Peyer's patch (tissue), 4 donors: ENCODE results near the gene COX6A2. TPM values are rescaled to one million over a fixed set of nuclear protein-coding genes. Genes with fewer than 3 reads are reported as not detected.

Experiments used
- DNase-seq, 3 donors: peaks; one replicate each; pipeline ENCODE4 v3.0.0-alpha.2; 2017 to 2019
- H3K27ac ChIP-seq, 4 donors: fragments of 200-600 bp; sonication (generic); one replicate each; pipeline ENCODE4 v1.5.1; 2016 to 2019
- H3K27me3 ChIP-seq, 2 donors: fragments of 200-600 bp; sonication (generic); one replicate each; pipeline ENCODE4 v1.5.1; 2019
- H3K36me3 ChIP-seq, 3 donors: fragments of 200-600 bp; sonication (generic); one replicate each; pipeline ENCODE4 v1.5.1; 2016 to 2019
- H3K4me1 ChIP-seq, 4 donors: fragments of 200-600 bp; sonication (generic); one replicate each; pipeline ENCODE4 v1.5.1; 2016 to 2019
- H3K4me3 ChIP-seq, 4 donors: fragments of 200-600 bp; sonication (generic); 1 replicate in 3 of 4; 2 replicates in 1 of 4; pipeline ENCODE4 v1.5.1; 2016 to 2019; ENCODE audit warnings: mild to moderate bottlenecking in 1 of 4
- H3K9me3 ChIP-seq, 4 donors: fragments of 200-600 bp; sonication (generic); one replicate each; pipeline ENCODE4 v1.5.1; 2016 to 2019; ENCODE audit warnings: mild to moderate bottlenecking in 1 of 4
- CTCF ChIP-seq, 6 experiments: fragments of 450-650 bp in 4 of 6; fragments of 200-600 bp in 2 of 6; sonication (generic) in 1 of 6; IDR thresholded peaks; one replicate each; pipeline ENCODE4 v1.5.1; 2017 to 2019; ENCODE audit warnings: antibody characterized with exemption in 6 of 6, mild to moderate bottlenecking in 3 of 6, moderate library complexity in 1 of 6
- POLR2A ChIP-seq, 2 donors: fragments of 450-650 bp; IDR thresholded peaks; one replicate each; pipeline ENCODE4 v1.5.1; 2017; ENCODE audit warnings: antibody characterized with exemption in 2 of 2, mild to moderate bottlenecking in 2 of 2, moderate library complexity in 2 of 2
- total RNA-seq, 4 donors: library from RNA; depleted of rRNA; stranded (reverse); fragments of >200 nt; gene quantifications; one replicate each; pipeline ENCODE4 v1.1.0, GENCODE V29; 2016

COX6A2 gene
- total RNA-seq, 4 donors from 2014 or later: not detected

GRCh38 chr16:31471241-31471874 is 43.2 kb upstream of the COX6A2 start:
- no peak for DNase-seq
- Histone ChIP-seq H3K9me3 (no peaks in the 10 kb centered on the region), H3K4me3 (peak overlapping the region; percentile 37 to 66 (median 52)), H3K36me3 (peaks cover 0 to 6% (median 0%) of the 10 kb centered on the region in 3 donors), H3K27ac (peak overlapping the region; percentile 50 to 89 (median 77)), H3K27me3 (no peaks in the 10 kb centered on the region), H3K4me1 (peaks cover 0 to 45% (median 14%) of the 10 kb centered on the region in 4 donors)
- TF ChIP-seq CTCF (IDR thresholded peaks at IDR 0.05): no peak
- no peak for TF ChIP-seq POLR2A (IDR thresholded peaks at IDR 0.05)

- H3K27ac ChIP-seq: peak overlapping the region in 2 of 4 donors; percentile 83 to 89
- peaks cover 0 to 37% (median 11%) of the 10 kb centered on the region in 4 donors for H3K4me1 ChIP-seq
- no peaks in the 10 kb centered on the region for H3K9me3 ChIP-seq
- no peak for TF ChIP-seq CTCF (IDR thresholded peaks at IDR 0.05)
- TF ChIP-seq POLR2A (IDR thresholded peaks at IDR 0.05): no peak
- peaks cover 0 to 14% (median 0%) of the 10 kb centered on the region in 3 donors for H3K36me3 ChIP-seq
- DNase-seq: no peak
- H3K4me3 ChIP-seq: no peak overlapping the region
- no peaks in the 10 kb centered on the region for H3K27me3 ChIP-seq
These were observed 42.5 kb upstream of the COX6A2 start for GRCh38 chr16:31470615-31471014.

- Histone ChIP-seq H3K4me3 (no peak overlapping the region), H3K27ac (no peak overlapping the region), H3K9me3 (no peaks in the 10 kb centered on the region), H3K27me3 (no peaks in the 10 kb centered on the region), H3K36me3 (peaks cover 0 to 32% (median 0%) of the 10 kb centered on the region in 3 donors), H3K4me1 (peaks cover 0 to 16% (median 9%) of the 10 kb centered on the region in 4 donors)
- DNase-seq: no peak
- TF ChIP-seq CTCF (IDR thresholded peaks at IDR 0.05) (no peak), POLR2A (IDR thresholded peaks at IDR 0.05) (no peak)
These were observed 39.7 kb upstream of the COX6A2 start for GRCh38 chr16:31467858-31468257.

- DNase-seq: peak in 1 of 3 donors; percentile 52
- peaks cover 0 to 38% (median 0%) of the 10 kb centered on the region in 3 donors for H3K36me3 ChIP-seq
- H3K9me3 ChIP-seq: no peaks in the 10 kb centered on the region
These were observed 39.1 kb upstream of the COX6A2 start for GRCh38 chr16:31467151-31467773.

GRCh38 chr16:31466381-31466841 is 38.3 kb upstream of the COX6A2 start:
- TF ChIP-seq CTCF (IDR thresholded peaks at IDR 0.05) (no peak), POLR2A (IDR thresholded peaks at IDR 0.05) (no peak)
- H3K36me3 ChIP-seq: peaks cover 0 to 43% (median 0%) of the 10 kb centered on the region in 3 donors

More at GRCh38 chr16:31467151-31467773, 39.1 kb upstream of the COX6A2 start:
- H3K27me3 ChIP-seq: no peaks in the 10 kb centered on the region
- TF ChIP-seq CTCF (IDR thresholded peaks at IDR 0.05) (no peak), POLR2A (IDR thresholded peaks at IDR 0.05) (no peak)
- H3K27ac ChIP-seq: peak overlapping the region in 1 of 4 donors; percentile 20
- H3K4me3 ChIP-seq: no peak overlapping the region
- H3K4me1 ChIP-seq: peaks cover 0 to 15% (median 8%) of the 10 kb centered on the region in 4 donors

More at GRCh38 chr16:31466381-31466841, 38.3 kb upstream of the COX6A2 start:
- Histone ChIP-seq H3K27me3 (no peaks in the 10 kb centered on the region), H3K27ac (peak overlapping the region in 1 of 4 donors; percentile 20), H3K4me1 (peaks cover 0 to 9% (median 2%) of the 10 kb centered on the region in 4 donors), H3K9me3 (no peaks in the 10 kb centered on the region), H3K4me3 (no peak overlapping the region)
- no peak for DNase-seq
